IMR-90 (cell line): ENCODE results near the gene RAB11FIP3. TPM values are rescaled to one million over a fixed set of nuclear protein-coding genes. Genes with fewer than 3 reads are reported as not detected.

ENCODE experiments used
- ATAC-seq: fragments of 200-7000 bp; cut with Tn5 transposase; 2 replicates; pipeline ENCODE4 v1.9.1; 2020; ENCODE audit warnings: low read depth, mild to moderate bottlenecking, moderate library complexity
- BruUV-seq: library from RNA; stranded (reverse); fragments of 400-500 nt; replicated peaks from 2 replicates; lab custom pipeline; 2021; lab: Mats Ljungman, UMichigan
- CTCF ChIA-PET: fragments of 300-600 bp; formaldehyde crosslinking; extraction: SDS; loops from one replicate; lab custom pipeline; 2021; ENCODE audit warnings: antibody characterized with exemption; lab: Yijun Ruan, JAX
- POLR2A ChIA-PET: fragments of 300-600 bp; sonication (Branson Sonifier 250); formaldehyde crosslinking; loops from one replicate; lab custom pipeline; 2022; ENCODE audit warnings: antibody characterized with exemption; ENCODE audit not compliant: unreplicated experiment; lab: Charles Lee
- DNase-seq: peaks from one replicate; pipeline ENCODE4 v3.0.0; 2013
- H2AFZ ChIP-seq: replicated peaks from 2 replicates; pipeline ENCODE3; 2013; ENCODE audit warnings: low read length, mild to moderate bottlenecking; ENCODE audit not compliant: poor library complexity
- H2AK5ac ChIP-seq: 2 replicates; pipeline ENCODE4 v1.6.1; 2013; ENCODE audit warnings: low read depth, low read length, inconsistent platforms
- H2AK9ac ChIP-seq: replicated peaks from 2 replicates; pipeline ENCODE3; 2013; ENCODE audit warnings: mild to moderate bottlenecking, low read depth, low read length, moderate library complexity; ENCODE audit not compliant: poor library complexity
- H2BK120ac ChIP-seq: 2 replicates; pipeline ENCODE4 v1.6.1; 2013; ENCODE audit warnings: low read depth, low read length, inconsistent platforms
- H2BK15ac ChIP-seq: 3 replicates; pipeline ENCODE4 v1.6.1; 2013; ENCODE audit warnings: low read depth, low read length, inconsistent platforms
- H2BK20ac ChIP-seq: 2 replicates; pipeline ENCODE4 v1.6.1; 2013; ENCODE audit warnings: low read depth, mild to moderate bottlenecking, inconsistent platforms, low read length, moderate library complexity
- H2BK5ac ChIP-seq: 2 replicates; pipeline ENCODE4 v1.6.1; 2013; ENCODE audit warnings: mild to moderate bottlenecking, low read depth, low read length, inconsistent platforms; ENCODE audit not compliant: poor library complexity, severe bottlenecking
- H3K14ac ChIP-seq: replicated peaks from 2 replicates; pipeline ENCODE4 v1.6.1; 2013; ENCODE audit warnings: low read depth, low read length, inconsistent platforms
- H3K18ac ChIP-seq: 2 replicates; pipeline ENCODE4 v1.6.1; 2013; ENCODE audit warnings: low read depth, low read length, control low read depth
- H3K23ac ChIP-seq: 2 replicates; pipeline ENCODE4 v1.6.1; 2013; ENCODE audit warnings: low read depth, low read length, inconsistent platforms
- H3K27ac ChIP-seq: 2 replicates; pipeline ENCODE4 v1.5.1; 2013; ENCODE audit warnings: mild to moderate bottlenecking, control low read depth, low read length; ENCODE audit not compliant: insufficient read depth
- H3K27me3 ChIP-seq: 2 replicates; pipeline ENCODE4 v1.6.1; 2013; ENCODE audit warnings: low read length; ENCODE audit not compliant: control insufficient read depth, insufficient read depth
- H3K36me3 ChIP-seq: 2 replicates; pipeline ENCODE4 v1.6.1; 2013; ENCODE audit warnings: low read length, mixed read lengths; ENCODE audit not compliant: control insufficient read depth, insufficient read depth
- H3K4ac ChIP-seq: 2 replicates; pipeline ENCODE4 v1.6.1; 2013; ENCODE audit warnings: low read depth, low read length, inconsistent platforms
- H3K4me1 ChIP-seq: 2 replicates; pipeline ENCODE4 v1.6.1; 2013; ENCODE audit warnings: low read length, mixed read lengths; ENCODE audit not compliant: control insufficient read depth, insufficient read depth
- H3K4me2 ChIP-seq: 2 replicates; pipeline ENCODE4 v1.6.1; 2013; ENCODE audit warnings: low read depth, mild to moderate bottlenecking, control low read depth, low read length, moderate library complexity
- H3K4me3 ChIP-seq: 2 replicates; pipeline ENCODE4 v1.5.1; 2013; ENCODE audit warnings: low read depth, mild to moderate bottlenecking, control low read depth, low read length, moderate library complexity; ENCODE audit not compliant: insufficient read depth
- H3K56ac ChIP-seq: 2 replicates; pipeline ENCODE4 v1.6.1; 2013; ENCODE audit warnings: low read length, inconsistent platforms; ENCODE audit not compliant: insufficient read depth; ENCODE audit errors: extremely low read depth
- H3K79me1 ChIP-seq, 2 experiments: 2 replicates each; pipeline ENCODE4 v1.6.1; 2013; ENCODE audit warnings: low read length in 2 of 2, inconsistent platforms in 1 of 2, low read depth in 1 of 2
- H3K9ac ChIP-seq: 2 replicates; pipeline ENCODE4 v1.6.1; 2013; ENCODE audit warnings: low read depth, low read length, control low read depth
- H3K9me1 ChIP-seq: 2 replicates; pipeline ENCODE4 v1.6.1; 2013; ENCODE audit warnings: low read length, inconsistent platforms; ENCODE audit not compliant: insufficient read depth
- H3K9me3 ChIP-seq: 2 replicates; pipeline ENCODE4 v1.6.1; 2013; ENCODE audit warnings: low read length; ENCODE audit not compliant: control insufficient read depth, insufficient read depth
- H4K20me1 ChIP-seq: 2 replicates; pipeline ENCODE4 v1.6.1; 2013; ENCODE audit warnings: low read length, inconsistent platforms; ENCODE audit not compliant: insufficient read depth
- H4K5ac ChIP-seq: 2 replicates; pipeline ENCODE4 v1.6.1; 2013; ENCODE audit warnings: mild to moderate bottlenecking, low read depth, low read length, control low read depth
- H4K8ac ChIP-seq, 2 experiments: 2 replicates each; pipeline ENCODE4 v1.6.1; 2013; ENCODE audit warnings: low read depth in 2 of 2, low read length in 2 of 2, control low read depth in 1 of 2, inconsistent platforms in 1 of 2
- H4K91ac ChIP-seq: 2 replicates; pipeline ENCODE4 v1.6.1; 2013; ENCODE audit warnings: low read depth, low read length, inconsistent platforms; ENCODE audit not compliant: insufficient read depth
- BHLHE40 ChIP-seq: fragments of 150-350 bp; IDR thresholded peaks from 2 replicates; pipeline ENCODE4 v1.6.1; 2016; ENCODE audit warnings: mild to moderate bottlenecking, low read depth, low read length
- CHD1 ChIP-seq: IDR thresholded peaks from 2 replicates; pipeline ENCODE4 v1.6.1; 2012; ENCODE audit warnings: low read depth, low read length, improper control_type of control experiment
- FOS ChIP-seq: fragments of 150-350 bp; IDR thresholded peaks from 2 replicates; pipeline ENCODE4 v1.6.1; 2016; ENCODE audit warnings: low read depth, low read length
- MAFK ChIP-seq: IDR thresholded peaks from 2 replicates; pipeline ENCODE4 v1.6.1; 2012; ENCODE audit warnings: low read depth, low read length, improper control_type of control experiment
- MXI1 ChIP-seq: IDR thresholded peaks from 2 replicates; pipeline ENCODE4 v1.6.1; 2012; ENCODE audit warnings: low read depth, mild to moderate bottlenecking, low read length, moderate library complexity, borderline replicate concordance
- SMC3 ChIP-seq: fragments of 150-350 bp; IDR thresholded peaks from 2 replicates; pipeline ENCODE4 v1.6.1; 2016; ENCODE audit warnings: low read depth, mild to moderate bottlenecking, antibody characterized with exemption, low read length, moderate library complexity
- WGBS, 2 experiments: methylation state at CpG; one replicate each; pipeline versions ENCODE4 v1.1.5 to v1.1.7; 2013; ENCODE audit warnings: missing lambda C conversion rate in 2 of 2; ENCODE audit not compliant: insufficient read length in 1 of 2; ENCODE audit errors: extremely low coverage in 2 of 2; 5-methylcytosine and 5-hydroxymethylcytosine counted together
- dilution Hi-C: fragments of 300-500 bp; cut with HindIII; formaldehyde crosslinking; loops from one replicate; pipeline ENCODE4 v1.14.3; 2018; ENCODE audit warnings: low sequenced_read_pairs; ENCODE audit not compliant: unreplicated experiment
- in situ Hi-C: fragments of 300-500 bp; cut with MboI; formaldehyde crosslinking; loops from 3 replicates; pipeline ENCODE4 v1.14.3; 2019; ENCODE audit warnings: low sequenced_read_pairs, inconsistent platforms, mixed read lengths
- intact Hi-C: fragments of 100-400 bp; cut with micrococcal nuclease; formaldehyde crosslinking; loops from 2 replicates; pipeline ENCODE4 v1.10.0; 2022
- polyA plus RNA-seq, 3 experiments: library from polyadenylated mRNA; depleted of rRNA; stranded (reverse); fragments of >200 nt; gene quantifications; 2 replicates each; pipeline ENCODE4 v1.2.3, GENCODE V29; 2012; ENCODE audit warnings: low replicate concordance in 1 of 3
- total RNA-seq: library from RNA; depleted of rRNA; stranded (reverse); fragments of >200 nt; gene quantifications from 2 replicates; pipeline ENCODE4 v1.2.3, GENCODE V29; 2012
- TF ChIP-seq, protein P1 (sequence below): conservative IDR thresholded peaks from 2 replicates; pipeline ENCODE4 v1.5.1; 2012; ENCODE audit warnings: mild to moderate bottlenecking, low read depth, low read length, improper control_type of control experiment

The RAB11FIP3 gene
- total and polyA plus RNA-seq, 2 of the 4 experiments (the other 2 are of a cell fraction): 7.5 to 22.5 TPM

- ATAC-seq (no peak), DNase-seq (no peak)
- H4K20me1 ChIP-seq: peaks cover 59% of the 10 kb centered on the region
- H3K9me3 ChIP-seq: no peaks in the 10 kb centered on the region
- intact Hi-C loops: no loop called here
- H2BK15ac ChIP-seq: no peak overlapping the region
- POLR2A ChIA-PET: no interaction called here
- H3K36me3 ChIP-seq: peaks cover 18% of the 10 kb centered on the region
- no peak overlapping the region for H2BK120ac ChIP-seq
- H3K56ac ChIP-seq: no peak overlapping the region
- 93% methylated on average over 19 of the region's 46 CpGs; no CpG with 5 or more reads in 1 of the 2 experiments for WGBS, 2 experiments
- H3K14ac ChIP-seq: no peak overlapping the region
- no peak overlapping the region for H3K4me3 ChIP-seq
- dilution Hi-C loops: no loop called here
- H2BK20ac ChIP-seq: no peak overlapping the region
- H2AK5ac ChIP-seq: no peak overlapping the region
- no peak overlapping the region for H4K5ac ChIP-seq
- in situ Hi-C loops: no loop called here
- no peaks in the 10 kb centered on the region for H3K27me3 ChIP-seq
- H3K23ac ChIP-seq: no peak overlapping the region
- peaks cover 10% of the 10 kb centered on the region for H3K4me1 ChIP-seq
- no peak overlapping the region for H4K91ac ChIP-seq
- H3K9me1 ChIP-seq: no peaks in the 10 kb centered on the region; the same call in 1 of the 2 replicates
- peaks cover 4 to 35% of the 10 kb centered on the region in 2 experiments; a peak in 3 of 4 replicates for H3K79me1 ChIP-seq
- CTCF ChIA-PET: no interaction called here
- no peak overlapping the region for H2AK9ac ChIP-seq
- H3K4me2 ChIP-seq: no peak overlapping the region
- BruUV-seq: no TSS peak
- H3K9ac ChIP-seq: no peak overlapping the region
- no peak overlapping the region for H3K4ac ChIP-seq
- no peak overlapping the region for H3K27ac ChIP-seq
- TF ChIP-seq FOS (no peak), MAFK (no peak), SMC3 (no peak), BHLHE40 (no peak), CHD1 (no peak), MXI1 (no peak)
- TF ChIP-seq, protein P1, sequence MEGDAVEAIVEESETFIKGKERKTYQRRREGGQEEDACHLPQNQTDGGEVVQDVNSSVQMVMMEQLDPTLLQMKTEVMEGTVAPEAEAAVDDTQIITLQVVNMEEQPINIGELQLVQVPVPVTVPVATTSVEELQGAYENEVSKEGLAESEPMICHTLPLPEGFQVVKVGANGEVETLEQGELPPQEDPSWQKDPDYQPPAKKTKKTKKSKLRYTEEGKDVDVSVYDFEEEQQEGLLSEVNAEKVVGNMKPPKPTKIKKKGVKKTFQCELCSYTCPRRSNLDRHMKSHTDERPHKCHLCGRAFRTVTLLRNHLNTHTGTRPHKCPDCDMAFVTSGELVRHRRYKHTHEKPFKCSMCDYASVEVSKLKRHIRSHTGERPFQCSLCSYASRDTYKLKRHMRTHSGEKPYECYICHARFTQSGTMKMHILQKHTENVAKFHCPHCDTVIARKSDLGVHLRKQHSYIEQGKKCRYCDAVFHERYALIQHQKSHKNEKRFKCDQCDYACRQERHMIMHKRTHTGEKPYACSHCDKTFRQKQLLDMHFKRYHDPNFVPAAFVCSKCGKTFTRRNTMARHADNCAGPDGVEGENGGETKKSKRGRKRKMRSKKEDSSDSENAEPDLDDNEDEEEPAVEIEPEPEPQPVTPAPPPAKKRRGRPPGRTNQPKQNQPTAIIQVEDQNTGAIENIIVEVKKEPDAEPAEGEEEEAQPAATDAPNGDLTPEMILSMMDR: no peak
- no peak overlapping the region for H4K8ac ChIP-seq
- H2AFZ ChIP-seq: no peak overlapping the region
- H2BK5ac ChIP-seq: no peak overlapping the region
- no peak overlapping the region for H3K18ac ChIP-seq
These were observed 119.1 kb downstream of the RAB11FIP3 start for GRCh38 chr16:544517-544916.
